ENCODE results near the gene DSC3.

Gene DSC3

GRCh38 chr18:31061945-31062344 is 19.4 kb upstream of the DSC3 start:
- Histone ChIP-seq H3K27ac (ENCODE audit: extremely low read depth, low read depth, low read length) (no peak overlapping the region), H3K4me3 (ENCODE audit: low read depth, low read length) (no peak overlapping the region), H3K36me3 (ENCODE audit: control insufficient read depth in 2 of 2, insufficient read depth in 1 of 2, low read length in 2 of 2) (peaks cover 0 to 5% of the 10 kb centered on the region in 2 experiments; a peak in 1 of 3 replicates), H3K4me1 (ENCODE audit: control insufficient read depth, insufficient read depth, low read length) (no peaks in the 10 kb centered on the region), H3K9me3 (ENCODE audit: control insufficient read depth, insufficient read depth, low read depth, low read length) (no peaks in the 10 kb centered on the region)
- ChIA-PET CTCF (no interaction called here), POLR2A (interaction anchor here (2.1 kb wide), 1 partner anchor 20 kb away, joined by 7 read pairs; the partner anchor contains the start of gene DSC3)
- TF ChIP-seq ZSCAN4 (tag by site-specific recombination; IDR thresholded peaks at IDR 0.05) (no peak), ZNF664 (tag by site-specific recombination; IDR thresholded peaks at IDR 0.05) (no peak), ZNF280C (tag by site-specific recombination; IDR thresholded peaks at IDR 0.05) (no peak), ZNF423 (tag by site-specific recombination; IDR thresholded peaks at IDR 0.05) (no peak), ZNF175 (tag by site-specific recombination; IDR thresholded peaks at IDR 0.05) (no peak), ZNF221 (tag by site-specific recombination; IDR thresholded peaks at IDR 0.05; ENCODE audit: borderline replicate concordance) (no peak), ZNF148 (tag by site-specific recombination; IDR thresholded peaks at IDR 0.05; ENCODE audit: borderline replicate concordance) (no peak), ZNF501 (tag by site-specific recombination; IDR thresholded peaks at IDR 0.05) (no peak), PRDM4 (tag by site-specific recombination; IDR thresholded peaks at IDR 0.05) (no peak), ZNF510 (tag by site-specific recombination; IDR thresholded peaks at IDR 0.05; ENCODE audit: insufficient replicate concordance) (no peak), ZNF558 (tag by site-specific recombination; IDR thresholded peaks at IDR 0.05) (no peak), ZSCAN16 (tag by site-specific recombination; IDR thresholded peaks at IDR 0.05) (no peak), GLI4 (tag by site-specific recombination; IDR thresholded peaks at IDR 0.05) (no peak), ZBTB1 (tag by site-specific recombination; IDR thresholded peaks at IDR 0.05) (no peak), ZNF624 (tag by site-specific recombination; IDR thresholded peaks at IDR 0.05) (no peak)

GRCh38 chr18:31058897-31059296 is 16.4 kb upstream of the DSC3 start:
- CTCF ChIA-PET, result no interaction called here
- TF ChIP-seq WT1 (tag by site-specific recombination; IDR thresholded peaks at IDR 0.05) (no peak), ZBTB44 (tag by site-specific recombination; IDR thresholded peaks at IDR 0.05) (peak; percentile 46; the same call in 1 of the 2 replicates)

More at GRCh38 chr18:31058897-31059296, 16.4 kb upstream of the DSC3 start:
- Histone ChIP-seq H3K36me3 (ENCODE audit: control insufficient read depth in 2 of 2, insufficient read depth in 1 of 2, low read length in 2 of 2) (no peaks in the 10 kb centered on the region), H3K4me3 (ENCODE audit: low read depth, low read length) (no peak overlapping the region), H3K4me1 (ENCODE audit: control insufficient read depth, insufficient read depth, low read length) (no peaks in the 10 kb centered on the region), H3K9me3 (ENCODE audit: control insufficient read depth, insufficient read depth, low read depth, low read length) (no peaks in the 10 kb centered on the region), H3K27ac (ENCODE audit: extremely low read depth, low read depth, low read length) (no peak overlapping the region)
- POLR2A ChIA-PET, result no interaction called here
